ENCODE data around the gene STEAP2. TPM values are rescaled to one million over a fixed set of nuclear protein-coding genes. Genes with fewer than 3 reads are reported as not detected.
"Not testable (repeated sequence)": the region's sequence is repeated elsewhere in the genome, so short reads cannot be mapped to it uniquely, and the experiment has no call there.

The STEAP2 gene
- total RNA-seq, 1 donor from 2014 or later = 0.70 TPM

DNA sequence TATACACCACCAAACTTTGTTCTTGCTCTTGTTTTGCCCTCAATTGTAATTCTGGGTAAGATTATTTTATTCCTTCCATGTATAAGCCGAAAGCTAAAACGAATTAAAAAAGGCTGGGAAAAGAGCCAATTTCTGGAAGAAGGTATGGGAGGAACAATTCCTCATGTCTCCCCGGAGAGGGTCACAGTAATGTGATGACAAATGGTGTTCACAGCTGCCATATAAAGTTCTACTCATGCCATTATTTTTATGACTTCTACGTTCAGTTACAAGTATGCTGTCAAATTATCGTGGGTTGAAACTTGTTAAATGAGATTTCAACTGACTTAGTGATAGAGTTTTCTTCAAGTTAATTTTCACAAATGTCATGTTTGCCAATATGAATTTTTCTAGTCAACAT is 20.9 kb downstream of the STEAP2 start:
- DNase-seq (ENCODE audit: extremely low read depth, low read depth, low spot score) = no peak

DNA sequence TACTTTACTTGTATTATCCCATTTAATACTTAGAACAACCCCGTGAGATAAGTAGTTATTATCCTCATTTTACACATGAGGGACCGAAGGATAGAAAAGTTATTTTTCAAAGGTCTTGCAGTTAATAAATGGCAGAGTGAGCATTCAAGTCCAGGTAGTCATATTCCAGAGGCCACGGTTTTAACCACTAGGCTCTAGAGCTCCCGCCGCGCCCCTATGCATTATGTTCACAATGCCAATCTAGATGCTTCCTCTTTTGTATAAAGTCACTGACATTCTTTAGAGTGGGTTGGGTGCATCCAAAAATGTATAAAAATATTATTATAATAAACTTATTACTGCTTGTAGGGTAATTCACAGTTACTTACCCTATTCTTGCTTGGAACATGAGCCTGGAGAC is 22.0 kb downstream of the STEAP2 start:
- no peak for DNase-seq (ENCODE audit: extremely low read depth, low read depth, low spot score)

DNA sequence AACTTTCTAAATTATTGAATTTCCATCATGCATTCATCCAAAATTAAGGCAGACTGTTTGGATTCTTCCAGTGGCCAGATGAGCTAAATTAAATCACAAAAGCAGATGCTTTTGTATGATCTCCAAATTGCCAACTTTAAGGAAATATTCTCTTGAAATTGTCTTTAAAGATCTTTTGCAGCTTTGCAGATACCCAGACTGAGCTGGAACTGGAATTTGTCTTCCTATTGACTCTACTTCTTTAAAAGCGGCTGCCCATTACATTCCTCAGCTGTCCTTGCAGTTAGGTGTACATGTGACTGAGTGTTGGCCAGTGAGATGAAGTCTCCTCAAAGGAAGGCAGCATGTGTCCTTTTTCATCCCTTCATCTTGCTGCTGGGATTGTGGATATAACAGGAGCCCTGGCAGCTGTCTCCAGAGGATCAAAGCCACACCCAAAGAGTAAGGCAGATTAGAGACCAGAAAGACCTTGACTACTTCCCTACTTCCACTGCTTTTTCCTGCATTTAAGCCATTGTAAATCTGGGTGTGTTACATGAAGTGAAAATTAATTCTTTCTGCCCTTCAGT is 25.3 kb downstream of the STEAP2 start:
- no peak for DNase-seq (ENCODE audit: extremely low read depth, low read depth, low spot score)

- no peak for DNase-seq (ENCODE audit: extremely low read depth, low read depth, low spot score)
Observed at GRCh38 chr7:90238022-90238421, 26.5 kb downstream of the STEAP2 start.

DNA sequence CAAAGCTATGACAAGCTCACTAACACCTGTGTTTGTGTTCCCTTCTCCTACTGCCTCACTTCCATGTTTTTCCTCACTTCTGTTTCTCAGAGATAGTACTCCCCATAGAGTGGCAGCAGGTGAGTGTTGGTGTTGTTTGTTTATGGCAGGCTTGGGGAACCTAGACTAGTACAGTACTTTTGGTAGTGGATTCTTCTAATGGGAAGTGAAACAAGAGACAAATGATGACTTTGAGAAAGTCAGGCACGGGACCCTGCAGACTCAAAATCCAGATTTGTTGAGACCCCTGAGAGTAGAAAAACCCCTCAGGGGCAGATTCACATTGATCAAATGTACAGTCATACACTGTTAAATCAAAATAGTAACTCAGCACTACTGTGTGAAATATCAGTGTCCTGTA is 27.0 kb downstream of the STEAP2 start:
- no peak for DNase-seq (ENCODE audit: extremely low read depth, low read depth, low spot score)

DNA sequence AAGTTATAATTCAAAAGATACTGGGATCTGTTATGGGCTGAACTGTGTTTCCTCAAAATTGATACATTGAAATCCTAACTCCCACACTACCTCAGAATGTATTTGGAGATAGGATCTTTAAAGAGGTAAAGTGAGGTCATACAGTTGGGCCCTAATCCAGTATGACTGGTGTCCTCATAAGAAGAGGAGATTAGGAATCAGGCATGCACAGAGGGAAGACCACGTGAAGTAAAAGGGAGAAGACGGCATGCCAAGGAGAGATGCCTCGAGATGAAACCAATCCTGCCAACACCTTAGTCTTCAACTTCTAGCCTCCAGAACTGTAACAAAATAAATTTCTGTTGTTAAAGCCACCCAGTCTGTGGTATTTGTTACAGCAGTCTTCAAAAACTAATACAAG is 27.5 kb downstream of the STEAP2 start:
- no peak for DNase-seq (ENCODE audit: extremely low read depth, low read depth, low spot score)

DNA sequence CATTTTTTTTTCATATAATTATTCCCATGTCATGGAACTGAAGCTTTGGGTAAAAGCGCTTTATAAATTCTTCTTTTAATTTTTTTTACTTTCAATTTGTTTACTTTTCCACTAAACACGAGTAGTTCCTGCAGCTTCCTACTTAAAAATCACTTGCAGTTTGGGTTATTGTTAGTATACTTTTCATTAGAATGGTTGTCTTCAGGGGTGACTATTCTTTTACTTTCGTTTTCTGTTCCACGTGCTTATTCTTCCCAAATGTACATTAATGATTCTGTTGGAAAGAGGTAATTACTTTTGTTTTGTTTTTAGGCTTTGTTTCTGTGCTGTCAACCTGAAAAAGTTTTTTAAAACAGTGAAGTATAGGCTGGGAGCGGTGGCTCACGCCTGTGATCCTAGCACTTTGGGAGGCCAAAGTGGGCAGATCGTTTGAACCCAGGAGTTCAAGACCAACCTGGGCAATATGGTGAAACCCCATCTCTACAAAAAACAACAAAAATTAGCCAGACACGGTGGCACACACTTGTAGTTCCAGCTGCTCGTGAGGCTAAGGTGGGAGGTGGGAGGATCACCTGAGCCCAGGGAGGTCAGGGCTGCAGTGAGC is 28.2 kb downstream of the STEAP2 start:
- DNase-seq (ENCODE audit: extremely low read depth, low read depth, low spot score) = no peak

DNA sequence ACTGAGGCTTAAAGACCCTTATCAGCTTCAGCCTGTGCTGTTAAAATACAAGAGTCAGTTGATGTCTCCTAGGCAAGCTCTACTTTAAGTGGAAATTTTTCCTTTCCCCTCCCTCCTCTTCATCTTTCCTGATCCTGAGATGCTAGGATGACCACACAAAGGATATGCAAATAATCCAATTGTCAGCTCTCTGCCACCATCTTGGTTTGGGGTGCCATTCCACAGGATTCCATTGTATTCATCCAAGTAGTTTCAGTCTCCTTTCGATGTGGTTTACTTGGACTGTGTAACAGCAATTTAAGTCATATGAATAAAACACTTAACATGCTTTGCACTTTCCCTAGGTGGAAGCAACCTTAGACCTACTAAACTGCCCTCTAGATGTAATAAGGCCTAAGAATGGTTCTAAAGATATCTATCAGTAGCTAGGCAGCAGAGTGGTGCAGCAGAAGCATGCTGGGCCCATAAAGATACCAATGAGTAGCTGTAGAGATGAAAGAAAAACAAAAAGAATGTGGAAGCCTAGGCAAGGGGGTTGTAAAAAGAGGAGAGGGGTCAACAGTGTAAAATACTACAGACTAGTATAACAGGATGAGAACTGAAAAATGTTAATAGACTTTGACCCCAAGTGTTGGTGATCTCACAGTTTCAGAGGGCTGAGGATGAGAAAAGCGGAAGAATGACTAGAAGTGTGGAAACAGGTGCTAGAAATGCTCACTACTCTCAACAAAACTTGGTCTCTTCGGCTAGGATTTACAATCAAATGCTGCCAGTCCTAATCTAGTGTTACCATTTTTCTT is 31.0 kb downstream of the STEAP2 start:
- DNase-seq (ENCODE audit: extremely low read depth, low read depth, low spot score) = no peak

DNA sequence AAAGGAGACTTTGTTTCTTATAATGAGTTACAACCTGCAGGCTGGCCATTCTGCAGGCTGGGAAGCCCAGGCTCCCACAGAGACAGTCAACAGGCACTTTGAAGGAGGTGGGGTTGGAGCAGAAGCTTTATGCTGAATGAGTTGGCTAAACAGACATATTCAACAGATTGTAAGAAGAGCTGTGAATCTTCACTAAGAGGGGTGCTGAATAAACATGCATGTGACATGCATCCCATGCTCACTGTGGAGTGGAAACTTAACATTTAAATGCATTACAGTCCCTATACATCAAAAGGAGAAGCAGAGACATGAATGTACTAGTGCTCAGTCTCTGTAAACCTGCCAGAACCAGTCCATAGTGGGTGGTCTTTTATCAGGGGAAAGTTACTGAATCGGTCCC is 32.0 kb downstream of the STEAP2 start:
- DNase-seq (ENCODE audit: extremely low read depth, low read depth, low spot score) = no peak

DNA sequence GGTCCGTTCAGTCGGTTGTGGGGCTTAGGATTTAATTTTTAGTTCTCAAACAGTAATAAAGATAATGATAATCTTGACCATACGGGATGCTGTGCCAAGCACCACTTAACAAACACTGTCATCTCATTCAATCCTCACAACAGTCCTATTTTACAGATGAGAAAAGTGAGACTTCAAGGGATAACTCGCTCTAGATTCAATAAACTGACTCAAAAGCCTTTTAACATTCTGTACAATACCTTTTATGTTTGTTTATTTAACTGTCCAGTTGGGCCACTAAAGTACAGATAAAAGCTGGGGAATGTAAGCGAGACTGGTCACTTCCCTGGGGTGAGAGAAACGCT is 33.0 kb downstream of the STEAP2 start:
- no peak for DNase-seq (ENCODE audit: extremely low read depth, low read depth, low spot score)

DNA sequence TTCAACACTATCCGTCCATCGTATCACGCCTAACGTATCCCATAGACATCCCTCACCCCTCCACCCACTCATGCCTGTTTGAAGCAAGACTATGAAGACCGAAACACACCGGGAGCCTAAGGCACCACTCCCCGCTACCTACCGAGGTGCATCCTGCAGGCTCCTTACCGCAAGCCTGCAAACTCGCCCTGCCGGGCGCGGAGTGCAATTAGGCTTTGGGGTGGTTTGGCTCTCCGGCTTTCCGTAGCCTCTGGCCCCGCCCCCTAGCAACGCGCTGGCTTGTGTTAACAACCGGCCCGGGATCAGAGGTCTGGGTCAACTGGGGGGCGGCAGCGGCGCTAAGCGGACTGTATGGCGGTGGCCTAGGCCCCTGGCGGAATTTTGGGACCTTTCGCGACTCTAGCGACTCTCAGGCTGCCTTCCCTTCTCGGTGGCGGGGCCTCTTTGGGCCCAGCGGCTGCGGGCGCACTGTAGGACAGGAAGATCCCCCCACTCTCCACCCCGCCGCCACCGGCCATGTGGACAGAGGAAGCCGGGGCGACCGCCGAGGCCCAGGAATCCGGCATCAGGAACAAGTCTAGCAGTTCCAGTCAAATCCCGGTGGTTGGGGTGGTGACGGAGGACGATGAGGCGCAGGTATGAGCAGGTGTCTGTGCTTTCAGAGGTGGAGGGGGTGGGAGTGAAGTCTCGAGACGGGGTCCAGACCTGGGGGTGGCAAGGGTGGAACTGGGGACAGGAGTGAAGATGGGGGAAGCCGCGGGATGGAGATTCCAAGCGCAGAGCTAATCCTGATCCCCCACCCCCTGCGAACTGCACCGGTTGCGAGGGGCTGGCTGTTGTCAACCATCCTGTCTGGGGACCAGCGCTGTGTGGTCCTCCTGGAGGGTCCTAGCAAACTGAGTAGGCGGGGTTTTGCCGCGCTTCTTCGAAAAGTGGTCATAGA is 33.6 kb downstream of the STEAP2 start, which contains the start of gene CFAP69:
Gene CFAP69, plus strand, starts transcription at position 266 of the 943 bp plus-strand sequence. Its CDS starts 251 bp downstream, at position 517.
- peak; percentile 54 for DNase-seq (ENCODE audit: extremely low read depth, low read depth, low spot score)

GRCh38 chr7:90246171-90246570 is 34.6 kb downstream of the STEAP2 start:
- DNase-seq (ENCODE audit: extremely low read depth, low read depth, low spot score) = no peak

DNA sequence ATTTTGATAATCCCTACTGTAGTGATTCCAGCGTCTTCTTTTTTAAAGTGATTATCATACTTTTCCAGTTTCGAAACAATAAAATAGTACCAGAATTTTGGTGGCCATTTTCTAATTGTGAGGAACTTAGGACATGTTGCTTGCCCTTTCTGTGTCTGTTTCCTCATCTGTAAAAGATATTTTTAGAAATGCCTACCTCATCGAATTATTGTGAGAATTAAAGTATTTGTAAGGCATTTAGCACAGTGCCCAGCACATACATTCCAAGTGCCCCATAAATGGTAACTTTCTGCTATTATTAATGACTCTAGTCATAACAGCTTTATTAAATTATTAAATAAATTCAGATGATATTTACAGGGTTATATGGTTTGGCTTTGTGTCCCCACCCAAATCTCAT is 37.2 kb downstream of the STEAP2 start:
- no peak for DNase-seq (ENCODE audit: extremely low read depth, low read depth, low spot score)

DNA sequence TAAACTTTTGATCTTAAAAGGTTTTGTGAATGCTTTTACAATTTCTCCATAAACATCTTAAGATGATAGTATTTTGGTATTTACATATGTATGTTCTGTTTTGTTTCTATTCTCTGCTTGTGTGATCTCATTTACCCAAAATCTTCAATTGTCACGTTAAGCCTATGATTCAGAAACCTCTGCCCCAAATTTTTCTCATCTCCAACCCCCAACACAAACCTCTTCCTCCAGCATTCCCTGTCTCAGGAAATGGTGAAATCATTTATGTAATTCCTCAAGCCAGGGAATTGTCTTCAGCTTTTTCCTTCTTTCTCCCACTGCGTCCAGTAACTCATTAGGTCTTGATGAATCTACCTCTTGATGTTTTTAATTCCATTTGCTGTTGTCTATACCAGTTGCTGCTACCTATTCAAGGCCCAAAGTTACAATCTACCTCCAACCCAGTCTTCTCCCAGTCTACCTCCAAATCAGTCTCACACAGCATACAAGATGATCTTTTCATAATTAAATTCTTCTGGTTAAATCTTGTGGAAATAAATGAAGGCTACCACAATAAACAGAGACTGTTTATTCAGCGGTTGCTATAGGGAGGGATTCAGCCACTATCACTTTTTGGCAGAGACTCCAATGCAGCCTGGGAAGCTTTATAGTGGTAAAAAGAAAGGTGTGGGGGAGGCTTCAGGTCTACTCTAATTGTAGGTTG is 39.2 kb downstream of the STEAP2 start:
- no peak for DNase-seq (ENCODE audit: extremely low read depth, low read depth, low spot score)

DNA sequence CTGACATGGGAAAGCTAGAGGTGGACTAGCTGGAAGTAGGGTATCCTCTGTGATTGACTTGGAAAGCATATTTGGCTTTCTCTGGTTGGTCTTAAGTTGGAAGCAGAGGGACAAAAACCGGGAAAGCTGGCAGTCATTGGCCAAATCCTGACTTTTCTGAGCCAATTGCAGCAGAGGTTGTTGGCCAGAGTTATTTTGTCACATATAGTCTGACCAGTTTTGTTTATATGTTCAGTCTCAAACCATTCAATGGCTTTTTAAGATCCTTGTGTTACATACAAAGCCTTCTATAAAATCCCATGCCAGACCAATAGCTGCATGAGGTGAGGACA is 39.7 kb downstream of the STEAP2 start:
- DNase-seq (ENCODE audit: extremely low read depth, low read depth, low spot score) = no peak

DNA sequence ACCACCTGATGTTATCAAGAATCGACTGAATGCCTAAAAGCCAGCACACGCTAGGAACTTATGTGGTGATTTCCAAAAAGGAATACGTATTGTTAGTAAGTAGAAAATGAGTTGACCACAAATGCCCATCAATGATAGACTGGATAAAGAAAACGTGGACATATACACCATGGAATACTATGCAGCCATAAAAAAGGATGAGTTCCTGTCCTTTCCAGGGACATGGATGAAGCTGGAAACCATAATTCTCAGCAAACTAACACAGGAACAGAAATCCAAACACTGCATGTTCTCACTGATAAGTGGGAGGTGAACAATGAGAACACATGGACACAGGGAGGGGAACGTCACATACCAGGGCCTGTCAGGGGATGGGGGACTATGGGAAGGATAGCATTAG is 44.5 kb downstream of the STEAP2 start:
- DNase-seq (ENCODE audit: extremely low read depth, low read depth, low spot score) = not testable (repeated sequence)

DNA sequence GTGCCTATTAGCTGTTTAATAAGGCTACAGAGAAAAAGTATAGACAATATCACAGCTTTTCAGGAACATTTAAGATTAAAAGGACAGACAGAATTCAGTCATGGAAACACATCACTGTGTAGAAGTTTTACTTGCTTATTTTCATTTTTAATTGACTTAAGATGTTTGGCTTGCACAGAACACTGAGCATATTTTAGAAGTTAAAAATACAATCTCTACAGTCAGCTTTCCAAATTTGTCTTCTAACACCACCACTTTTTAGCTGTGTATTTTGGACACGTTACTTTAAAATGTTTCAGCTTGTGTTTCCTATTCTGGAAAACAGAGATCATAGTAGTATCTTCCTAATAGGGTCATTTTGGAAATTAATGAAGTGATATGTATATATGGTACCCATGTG is 45.2 kb downstream of the STEAP2 start:
- DNase-seq (ENCODE audit: extremely low read depth, low read depth, low spot score) = no peak

- DNase-seq (ENCODE audit: extremely low read depth, low read depth, low spot score) = no peak
Observed at GRCh38 chr7:90261441-90261840, 49.9 kb downstream of the STEAP2 start.

GRCh38 chr7:90262438-90262837 is 50.9 kb downstream of the STEAP2 start:
- DNase-seq (ENCODE audit: extremely low read depth, low read depth, low spot score) = peak; percentile 25

GRCh38 chr7:90266808-90267207 is 55.3 kb downstream of the STEAP2 start:
- DNase-seq (ENCODE audit: extremely low read depth, low read depth, low spot score) = no peak
